Measurements from ENCODE around the gene CLDN19.
"Not testable (repeated sequence)": the region's sequence is repeated elsewhere in the genome, so short reads cannot be mapped to it uniquely, and the experiment has no call there.

The CLDN19 gene

DNA sequence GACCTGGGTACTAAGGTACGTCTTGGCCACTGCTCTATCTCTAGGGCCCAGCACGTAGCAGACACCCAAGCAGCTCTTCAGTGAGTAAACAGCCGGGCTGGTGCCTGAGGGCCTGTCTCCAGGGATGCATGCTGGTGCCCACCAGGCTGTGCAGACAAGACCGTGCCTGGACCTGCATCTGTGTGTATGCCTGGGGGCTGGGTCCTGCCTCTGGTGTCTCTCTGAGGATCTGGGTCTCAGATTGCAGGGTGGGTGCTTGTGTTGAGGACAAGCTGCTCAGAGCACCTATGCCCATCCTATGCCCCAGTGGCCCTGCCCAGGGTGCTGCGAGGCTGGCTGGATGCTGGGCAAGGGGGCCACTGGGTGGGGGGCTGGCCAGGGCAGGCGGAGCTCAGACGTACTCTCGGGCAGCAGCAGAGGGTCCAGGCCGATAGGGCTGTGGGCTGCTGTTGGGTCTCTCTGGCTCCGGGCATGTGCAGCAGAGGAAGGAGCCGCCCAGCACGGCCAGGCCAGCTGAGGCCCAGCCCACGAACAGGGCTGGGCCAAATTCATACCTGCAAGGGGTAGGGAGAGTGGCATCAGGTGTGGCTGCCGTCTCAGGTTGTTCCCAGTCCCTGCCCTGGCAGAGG, 4.4 kb downstream of the CLDN19 start:
- Mint-ChIP-seq H3K27ac (no peak overlapping the region), H3K36me3 (no peaks in the 10 kb centered on the region), H3K9me3 (no peaks in the 10 kb centered on the region), H3K4me3 (no peak overlapping the region), H3K27me3 (no peaks in the 10 kb centered on the region), H3K4me1 (peaks cover 12% of the 10 kb centered on the region)

DNA sequence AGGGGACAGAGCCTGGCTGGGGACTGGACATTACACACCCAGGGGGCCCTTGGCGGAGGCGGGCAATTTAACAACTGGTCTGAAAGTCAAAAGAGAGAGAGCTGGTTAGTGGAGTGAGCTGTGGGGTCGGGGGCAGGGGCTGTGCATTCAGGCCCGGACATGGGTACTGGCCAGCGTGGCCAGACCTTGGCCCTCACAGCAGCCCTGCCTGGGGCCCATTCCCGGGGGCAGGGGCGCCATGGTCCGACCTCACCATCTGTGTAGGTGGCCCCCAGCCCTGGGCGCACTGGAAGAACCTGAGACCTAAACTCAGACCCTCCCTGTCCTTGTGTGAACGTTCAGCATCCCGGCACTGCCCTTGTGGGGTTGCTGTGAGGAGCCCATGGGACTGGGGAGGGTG, 5.0 kb downstream of the CLDN19 start:
- Mint-ChIP-seq H3K4me1 (peaks cover 12% of the 10 kb centered on the region), H3K27ac (no peak overlapping the region), H3K9me3 (no peaks in the 10 kb centered on the region), H3K4me3 (no peak overlapping the region), H3K27me3 (no peaks in the 10 kb centered on the region), H3K36me3 (no peaks in the 10 kb centered on the region)

DNA sequence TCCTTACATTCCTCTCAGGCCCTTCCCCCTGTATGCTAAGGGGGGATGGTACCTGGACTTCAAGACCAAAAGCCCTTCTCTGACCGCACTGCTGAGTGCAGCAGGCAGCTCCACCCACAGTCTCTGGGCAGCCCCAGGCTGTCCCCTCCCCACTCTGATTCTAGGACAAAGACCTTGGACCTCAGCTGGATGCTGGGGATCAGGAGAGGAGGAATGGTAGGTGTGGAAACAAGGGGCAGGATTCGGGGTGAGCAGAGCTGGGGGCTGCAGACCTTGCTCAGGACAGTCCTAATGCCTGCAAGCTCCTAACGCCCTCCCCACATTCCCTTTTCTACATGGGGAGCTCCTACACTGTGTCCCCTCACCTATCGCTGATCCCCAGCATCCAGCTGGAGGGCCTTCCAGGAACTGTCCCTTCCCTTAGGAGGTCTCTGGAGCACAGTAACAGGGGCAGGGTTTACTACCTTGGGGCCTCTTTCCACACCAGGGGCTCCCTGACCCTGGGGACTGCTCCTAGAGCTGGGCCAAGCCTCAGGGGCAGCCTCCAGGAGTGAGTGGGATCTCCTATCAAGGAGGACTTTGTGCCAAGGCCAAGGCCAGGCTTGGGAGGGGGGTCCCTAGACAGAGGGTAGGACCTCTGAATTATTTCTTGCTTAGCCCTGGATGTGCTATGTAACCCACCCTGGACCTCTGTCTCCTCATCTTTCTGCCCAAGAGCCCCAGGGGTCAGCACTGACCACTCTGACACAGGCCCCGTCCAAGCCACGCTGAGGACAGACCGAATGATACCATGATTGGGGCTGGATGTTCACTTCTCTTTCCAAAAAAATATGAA, 5.6 kb downstream of the CLDN19 start:
- Mint-ChIP-seq H3K27me3 (no peaks in the 10 kb centered on the region), H3K9me3 (no peaks in the 10 kb centered on the region), H3K36me3 (no peaks in the 10 kb centered on the region), H3K4me3 (no peak overlapping the region), H3K4me1 (peaks cover 12% of the 10 kb centered on the region), H3K27ac (no peak overlapping the region)

DNA sequence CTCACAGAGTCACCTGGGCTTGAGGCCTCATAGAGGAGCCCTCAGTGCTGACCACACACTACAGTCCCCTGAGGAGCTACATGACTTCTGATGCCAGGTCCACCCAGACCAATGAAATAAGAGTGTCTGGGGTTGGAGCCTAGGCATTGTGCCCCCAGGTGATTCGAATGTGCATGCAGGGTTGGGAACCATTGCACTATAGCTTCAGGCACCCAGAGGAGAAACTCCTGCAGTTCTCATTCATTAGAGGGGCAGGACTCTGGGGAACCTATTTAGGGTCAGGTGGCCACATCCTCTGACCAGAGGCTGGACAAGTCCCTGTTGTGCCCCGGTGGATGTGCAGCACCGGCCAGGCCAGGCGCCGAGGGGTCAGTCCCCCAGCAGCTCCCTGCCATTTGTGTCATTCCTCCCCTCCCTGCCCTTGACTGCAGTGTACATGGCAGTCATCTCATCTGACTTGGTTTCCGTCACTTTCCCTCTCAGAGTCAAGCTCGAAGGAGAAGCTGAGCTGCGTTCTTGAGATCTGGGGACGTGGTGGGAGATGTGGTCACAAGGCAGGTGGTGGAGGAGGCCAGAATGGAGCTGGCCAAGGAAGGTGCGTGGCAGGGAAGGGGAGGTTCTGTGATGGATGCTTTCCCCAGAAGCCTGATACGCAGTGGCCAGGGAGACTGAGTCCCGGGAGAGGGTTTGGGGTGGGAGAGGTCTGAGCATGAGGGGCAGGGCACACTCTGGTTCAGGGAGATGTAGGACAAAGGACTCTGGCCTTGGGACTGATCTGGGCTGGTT, 6.4 kb downstream of the CLDN19 start:
- no peak overlapping the region for H3K4me3 Mint-ChIP-seq
- H3K27me3 Mint-ChIP-seq, result no peaks in the 10 kb centered on the region
- no peaks in the 10 kb centered on the region for H3K9me3 Mint-ChIP-seq
- peaks cover 12% of the 10 kb centered on the region for H3K4me1 Mint-ChIP-seq
- no peak overlapping the region for H3K27ac Mint-ChIP-seq
- H3K36me3 Mint-ChIP-seq, result no peaks in the 10 kb centered on the region

DNA sequence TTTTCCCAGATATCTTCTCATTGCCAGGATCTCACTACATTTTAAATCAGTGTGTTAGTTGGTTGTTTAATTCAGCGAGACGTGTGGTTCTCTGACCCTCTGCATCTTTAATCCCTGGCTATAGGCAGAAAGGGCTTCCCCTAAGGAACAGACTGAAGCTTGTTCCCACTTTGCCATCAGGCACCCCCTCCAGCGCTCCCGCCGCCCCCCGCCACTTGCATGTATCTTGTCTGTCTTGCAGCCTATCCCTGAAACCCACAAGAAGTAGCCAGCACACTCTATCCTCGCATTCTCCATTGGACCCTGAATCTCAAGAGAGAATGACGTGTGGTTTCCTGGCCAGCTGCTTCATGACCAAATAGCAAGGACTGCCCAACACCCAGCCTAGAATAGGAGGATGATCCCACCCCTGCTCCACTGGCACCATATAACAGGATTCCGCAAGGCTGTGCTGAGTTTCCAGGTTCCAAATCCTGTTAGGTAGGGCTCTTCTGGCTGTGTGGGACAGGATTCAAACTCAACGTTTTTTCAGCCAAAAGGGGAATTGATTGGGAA, 7.8 kb downstream of the CLDN19 start:
- no peaks in the 10 kb centered on the region for H3K36me3 Mint-ChIP-seq
- H3K27ac Mint-ChIP-seq, result no peak overlapping the region
- H3K27me3 Mint-ChIP-seq, result no peaks in the 10 kb centered on the region
- no peak overlapping the region for H3K4me3 Mint-ChIP-seq
- peaks cover 10% of the 10 kb centered on the region for H3K4me1 Mint-ChIP-seq
- no peaks in the 10 kb centered on the region for H3K9me3 Mint-ChIP-seq

DNA sequence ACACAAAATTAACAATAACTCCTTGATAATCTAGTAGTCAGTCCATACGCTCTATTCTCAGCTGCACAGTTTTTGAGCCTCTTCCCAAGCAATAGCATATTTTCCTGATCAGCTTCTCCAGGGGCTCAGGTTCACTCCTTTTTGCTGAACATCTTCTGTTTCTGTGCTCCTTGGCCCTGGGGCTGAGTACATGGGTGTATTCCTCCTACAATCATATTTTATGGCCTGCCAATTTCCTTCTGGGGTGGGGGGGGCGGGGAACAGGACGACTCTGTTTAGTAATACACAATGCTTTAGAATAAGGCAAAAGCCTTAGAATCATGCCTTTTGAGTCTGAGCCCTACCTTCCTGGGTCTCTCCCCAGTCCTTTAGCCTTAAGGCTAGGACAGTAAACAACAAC, 8.5 kb downstream of the CLDN19 start:
- H3K27ac Mint-ChIP-seq, result no peak overlapping the region
- no peaks in the 10 kb centered on the region for H3K9me3 Mint-ChIP-seq
- no peak overlapping the region for H3K4me3 Mint-ChIP-seq
- peaks cover 3% of the 10 kb centered on the region for H3K4me1 Mint-ChIP-seq
- H3K27me3 Mint-ChIP-seq, result no peaks in the 10 kb centered on the region
- no peaks in the 10 kb centered on the region for H3K36me3 Mint-ChIP-seq

DNA sequence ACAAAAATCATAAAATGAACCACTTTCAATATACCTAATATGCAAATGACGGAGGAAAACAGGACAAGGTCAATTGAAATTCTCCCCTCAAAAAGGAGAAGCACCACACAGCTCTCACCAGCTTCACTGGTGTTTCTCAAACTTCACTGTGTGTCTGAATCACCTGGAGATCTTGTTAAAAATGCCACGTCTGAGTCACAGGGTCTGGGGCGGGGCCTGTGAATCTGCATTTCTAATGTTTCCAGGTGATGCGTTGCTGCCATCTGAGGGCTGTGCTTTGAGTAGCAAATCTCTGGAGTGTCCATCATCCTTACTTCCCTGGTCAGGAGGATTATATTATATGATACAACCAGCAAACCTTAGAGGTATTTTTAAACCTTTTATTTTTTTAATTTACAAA, 9.0 kb downstream of the CLDN19 start:
- H3K36me3 Mint-ChIP-seq, result no peaks in the 10 kb centered on the region
- H3K9me3 Mint-ChIP-seq, result no peaks in the 10 kb centered on the region
- no peak overlapping the region for H3K4me3 Mint-ChIP-seq
- peaks cover 3% of the 10 kb centered on the region for H3K4me1 Mint-ChIP-seq
- H3K27me3 Mint-ChIP-seq, result no peaks in the 10 kb centered on the region
- H3K27ac Mint-ChIP-seq, result no peak overlapping the region

DNA sequence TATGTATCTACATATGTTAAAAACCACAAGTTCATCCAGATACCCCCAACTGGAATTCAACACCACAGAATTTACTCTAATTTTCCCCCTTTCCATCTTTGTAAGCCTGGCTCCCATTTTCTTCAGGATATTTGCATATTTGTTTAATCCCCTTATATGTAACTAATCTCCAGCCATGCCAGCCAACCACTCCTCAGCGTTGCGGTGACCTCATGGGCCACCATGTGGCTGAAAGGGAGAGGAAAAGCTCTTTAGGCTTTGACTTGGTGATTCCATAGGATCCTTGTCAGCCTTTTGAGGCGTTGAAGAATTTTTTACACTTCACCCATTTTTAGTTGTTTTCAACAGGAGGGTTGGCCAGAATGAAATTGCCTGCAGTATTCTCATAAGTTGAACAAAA, 10.0 kb downstream of the CLDN19 start:
- Mint-ChIP-seq H3K9me3 (no peaks in the 10 kb centered on the region), H3K4me3 (no peak overlapping the region), H3K27me3 (no peaks in the 10 kb centered on the region), H3K4me1 (peaks cover 3% of the 10 kb centered on the region), H3K36me3 (no peaks in the 10 kb centered on the region), H3K27ac (no peak overlapping the region)

DNA sequence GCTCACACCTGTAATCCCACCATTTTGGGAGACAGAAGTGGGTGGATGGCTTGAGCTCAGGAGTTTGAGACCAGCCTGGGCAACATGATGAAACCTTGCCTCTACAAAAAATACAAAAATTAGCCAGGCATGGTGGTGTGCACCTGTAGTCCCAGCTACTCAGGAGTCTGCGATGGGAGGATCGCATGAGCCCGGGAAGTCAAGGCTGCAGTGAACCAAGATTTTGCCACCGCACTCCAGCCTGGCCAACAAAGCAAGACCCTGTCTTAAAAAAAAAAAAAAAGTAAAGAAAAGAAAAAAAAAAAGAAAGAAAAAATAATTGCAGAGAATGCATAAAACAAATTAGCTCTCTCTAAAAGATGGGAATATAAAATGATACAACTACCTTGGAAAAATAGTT, 14.2 kb downstream of the CLDN19 start:
- H3K4me3 Mint-ChIP-seq, H3K4me1 Mint-ChIP-seq, H3K27ac Mint-ChIP-seq, H3K36me3 Mint-ChIP-seq, H3K9me3 Mint-ChIP-seq, H3K27me3 Mint-ChIP-seq: not testable (repeated sequence)

DNA sequence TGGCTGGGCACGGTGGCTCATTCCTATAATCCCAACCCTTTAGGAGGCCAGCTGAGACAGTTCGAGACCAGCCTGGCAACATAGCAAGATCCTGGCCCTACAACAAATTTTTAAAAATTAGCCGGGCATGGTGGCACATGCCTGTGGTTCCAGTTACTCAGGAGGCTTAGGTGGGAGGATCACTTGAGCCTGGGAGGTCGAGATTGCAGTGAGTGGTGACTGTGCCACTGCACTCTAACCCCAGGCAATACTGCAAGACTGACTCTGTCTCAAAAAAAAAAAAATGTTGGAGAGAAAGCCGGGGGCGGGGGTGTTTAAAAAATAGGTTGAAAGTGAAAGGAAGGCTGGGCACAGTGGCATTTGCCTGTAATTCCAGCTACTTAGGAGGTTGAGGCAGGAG, 16.5 kb downstream of the CLDN19 start:
- Mint-ChIP-seq H3K27me3 (no peaks in the 10 kb centered on the region), H3K9me3 (no peaks in the 10 kb centered on the region)

DNA sequence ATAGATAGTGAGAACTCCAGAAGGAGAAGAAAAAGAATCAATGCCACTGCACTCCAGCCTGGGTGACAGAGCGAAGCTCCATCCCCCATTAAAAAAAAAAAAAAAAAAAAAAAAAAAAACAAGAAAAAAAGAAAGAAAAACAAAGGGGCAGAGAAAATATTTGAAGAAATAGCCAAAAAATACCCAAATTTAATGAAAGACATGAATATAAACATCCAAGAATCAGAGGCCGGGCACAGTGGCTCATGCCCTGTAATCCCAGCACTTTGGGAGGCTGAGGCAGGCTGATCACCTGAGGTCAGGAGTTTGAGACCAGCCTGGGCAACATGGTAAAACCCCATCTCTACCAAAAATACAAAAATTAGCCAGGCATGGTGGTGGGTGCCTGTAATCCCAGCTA, 17.6 kb downstream of the CLDN19 start:
- not testable (repeated sequence) for H3K4me1 Mint-ChIP-seq, H3K4me3 Mint-ChIP-seq, H3K27ac Mint-ChIP-seq, H3K27me3 Mint-ChIP-seq, H3K9me3 Mint-ChIP-seq
- peaks cover 10% of the 10 kb centered on the region for H3K36me3 Mint-ChIP-seq

More for the DNA sequence above, 16.5 kb downstream of the CLDN19 start:
- Mint-ChIP-seq H3K4me1 (no peaks in the 10 kb centered on the region), H3K36me3 (peaks cover 3% of the 10 kb centered on the region), H3K27ac (no peak overlapping the region), H3K4me3 (no peak overlapping the region)

DNA sequence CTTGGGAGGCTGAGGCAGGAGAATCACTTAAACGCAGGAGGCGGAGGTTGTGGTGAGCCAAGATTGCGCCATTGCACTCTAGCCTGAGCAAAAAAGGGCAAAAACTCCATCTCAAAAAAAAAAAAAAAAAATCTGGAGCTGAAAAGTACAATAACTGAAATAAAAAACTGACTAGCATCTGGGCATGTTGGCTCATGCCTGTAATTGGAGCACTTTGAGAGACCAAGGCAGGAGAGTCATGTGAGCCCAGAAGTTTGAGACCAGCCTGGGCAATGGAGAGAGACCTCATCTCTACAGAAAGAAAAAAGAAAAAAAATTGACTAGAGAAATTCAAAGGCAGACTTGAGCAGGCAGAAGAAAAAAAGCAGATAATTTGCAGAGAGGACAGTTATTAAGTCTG, 18.1 kb downstream of the CLDN19 start:
- H3K27me3 Mint-ChIP-seq, result no peaks in the 10 kb centered on the region
- H3K4me3 Mint-ChIP-seq, result no peak overlapping the region
- H3K4me1 Mint-ChIP-seq, result no peaks in the 10 kb centered on the region
- H3K36me3 Mint-ChIP-seq, result peaks cover 15% of the 10 kb centered on the region
- H3K9me3 Mint-ChIP-seq, result no peaks in the 10 kb centered on the region
- H3K27ac Mint-ChIP-seq, result no peak overlapping the region

DNA sequence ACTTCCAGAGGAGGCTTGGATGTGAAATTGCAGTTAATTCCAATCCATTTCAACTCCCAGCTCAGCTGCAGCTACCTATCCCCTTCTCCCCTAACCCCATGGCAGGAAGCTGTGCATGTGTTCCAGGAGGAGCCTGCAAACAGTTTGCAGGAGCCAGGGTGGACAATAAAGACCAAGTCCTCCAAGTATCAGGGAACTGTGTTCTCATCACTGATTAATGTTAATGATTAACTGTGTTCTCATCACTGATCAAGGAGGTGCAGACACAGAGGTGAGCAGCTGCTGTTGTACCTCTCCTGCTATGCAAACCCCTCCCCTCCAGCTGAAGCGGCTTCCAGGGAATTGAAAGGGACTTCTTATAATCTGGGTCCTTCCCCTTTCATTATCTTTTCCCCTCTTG, 19.2 kb downstream of the CLDN19 start:
- H3K4me3 Mint-ChIP-seq, result no peak overlapping the region
- H3K27ac Mint-ChIP-seq, result no peak overlapping the region
- H3K36me3 Mint-ChIP-seq, result peaks cover 21% of the 10 kb centered on the region
- no peaks in the 10 kb centered on the region for H3K9me3 Mint-ChIP-seq
- no peaks in the 10 kb centered on the region for H3K4me1 Mint-ChIP-seq
- no peaks in the 10 kb centered on the region for H3K27me3 Mint-ChIP-seq

DNA sequence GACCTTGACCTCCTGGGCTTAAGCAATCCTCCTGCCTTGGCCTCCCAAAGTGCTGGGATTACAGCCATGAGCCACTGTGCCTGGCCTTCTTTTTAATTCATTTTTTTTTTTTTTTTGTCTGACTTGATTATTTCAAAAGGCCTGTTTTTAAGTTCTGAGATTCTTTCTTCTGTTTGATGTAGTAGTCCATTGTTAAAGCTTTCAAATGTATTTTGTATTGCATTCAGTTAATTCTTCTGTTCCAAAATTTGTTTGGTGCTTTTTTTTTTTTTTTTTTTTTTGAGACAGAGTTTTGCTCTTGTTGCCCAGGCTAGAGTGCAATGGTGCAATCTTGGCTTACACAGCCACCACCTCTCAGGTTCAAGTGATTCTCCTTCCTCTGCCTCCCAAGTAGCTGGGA, 25.6 kb downstream of the CLDN19 start:
- H3K4me3 Mint-ChIP-seq, H3K27me3 Mint-ChIP-seq, H3K27ac Mint-ChIP-seq: not testable (repeated sequence)
- Mint-ChIP-seq H3K4me1 (peaks cover 18% of the 10 kb centered on the region), H3K36me3 (peaks cover 61% of the 10 kb centered on the region), H3K9me3 (peaks cover 24% of the 10 kb centered on the region)

DNA sequence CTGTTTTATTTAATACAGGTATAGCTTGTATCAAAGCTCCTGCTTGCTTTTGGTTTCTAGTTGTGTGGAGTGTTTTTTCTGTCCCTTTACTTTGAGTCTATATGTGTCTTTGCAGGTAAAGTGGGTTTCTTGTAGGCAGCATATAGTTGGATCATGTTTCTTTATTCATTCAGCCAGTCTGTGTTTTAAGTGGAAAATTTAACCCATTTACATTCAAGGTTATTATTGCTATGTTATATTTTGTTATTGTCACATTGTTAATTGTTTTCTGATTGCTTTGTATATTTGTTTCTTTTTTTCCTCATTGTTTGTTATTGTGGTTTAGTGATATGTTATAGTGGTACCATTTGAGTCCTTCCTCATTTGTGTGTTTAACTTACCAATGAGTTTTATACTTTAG, 26.7 kb downstream of the CLDN19 start:
- Mint-ChIP-seq H3K9me3 (peaks cover 24% of the 10 kb centered on the region), H3K4me1 (peaks cover 20% of the 10 kb centered on the region), H3K27ac (no peak overlapping the region), H3K4me3 (no peak overlapping the region), H3K36me3 (peaks cover 59% of the 10 kb centered on the region), H3K27me3 (no peaks in the 10 kb centered on the region)

DNA sequence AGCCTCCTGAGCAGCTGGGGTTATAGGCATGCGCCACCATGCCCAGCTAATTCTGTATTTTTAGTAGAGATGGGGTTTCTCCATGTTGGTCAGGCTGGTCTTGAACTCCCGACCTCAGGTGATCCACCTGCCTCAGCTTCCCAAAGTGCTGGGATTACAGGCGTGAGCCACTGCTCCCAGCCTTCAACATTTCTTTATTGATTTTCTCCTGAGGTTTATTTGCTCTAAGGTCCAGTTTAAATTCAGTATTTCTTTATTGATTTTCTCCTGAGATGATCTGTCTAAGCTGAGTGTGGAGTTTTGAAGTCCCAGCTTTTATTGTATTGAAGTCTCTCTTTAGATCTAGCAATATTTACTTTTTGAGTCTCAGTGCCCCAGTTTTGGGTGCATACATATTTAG, 27.2 kb downstream of the CLDN19 start:
- not testable (repeated sequence) for H3K4me3 Mint-ChIP-seq, H3K27ac Mint-ChIP-seq

More for the DNA sequence above, 27.2 kb downstream of the CLDN19 start:
- Mint-ChIP-seq H3K9me3 (peaks cover 24% of the 10 kb centered on the region), H3K36me3 (peaks cover 60% of the 10 kb centered on the region), H3K4me1 (peaks cover 20% of the 10 kb centered on the region)
- H3K27me3 Mint-ChIP-seq, result not testable (repeated sequence)
